Activated naive CD8-positive, alpha-beta T cell treated with anti-CD3 and anti-CD28 coated beads, Interleukin-2, amount 10 ng/mL, durations not matched to agents 7 days and 5 days (primary cell): Measurements from ENCODE around the gene IFI6. TPM values are rescaled to one million over a fixed set of nuclear protein-coding genes. Genes with fewer than 3 reads are reported as not detected.
"Not testable (repeated sequence)": the region's sequence is repeated elsewhere in the genome, so short reads cannot be mapped to it uniquely, and the experiment has no call there.

Experiments used
- ATAC-seq: fragments of 150-1000 bp; cut with Tn5 transposase; one replicate; pipeline ENCODE4 v1.10.0; 2021; ENCODE audit warnings: low read depth, moderate library complexity
- POLR2A ChIA-PET: fragments of 350-600 bp; sonication (Branson Sonifier 250); formaldehyde crosslinking; loops from one replicate; lab custom pipeline; 2021; ENCODE audit warnings: antibody characterized with exemption; lab: Charles Lee
- DNase-seq: peaks from one replicate; pipeline ENCODE4 v3.0.0; 2021
- H3K27ac Mint-ChIP-seq: one replicate; pipeline ENCODE4 v1.8.0; 2022; ENCODE audit warnings: mild to moderate bottlenecking, mixed read lengths
- H3K27me3 Mint-ChIP-seq: one replicate; pipeline ENCODE4 v1.8.0; 2022; ENCODE audit warnings: mild to moderate bottlenecking, moderate library complexity, mixed read lengths
- H3K36me3 Mint-ChIP-seq: one replicate; pipeline ENCODE4 v1.8.0; 2021; ENCODE audit warnings: mild to moderate bottlenecking, mixed read lengths
- H3K4me1 Mint-ChIP-seq: one replicate; pipeline ENCODE4 v1.8.0; 2021; ENCODE audit warnings: mixed read lengths
- H3K4me3 Mint-ChIP-seq: one replicate; pipeline ENCODE4 v1.8.0; 2022; ENCODE audit warnings: mild to moderate bottlenecking, moderate library complexity, mixed read lengths
- H3K9me3 Mint-ChIP-seq: one replicate; pipeline ENCODE4 v1.8.0; 2021; ENCODE audit warnings: mixed read lengths
- total RNA-seq, 2 experiments: library from RNA; stranded (reverse); gene quantifications; one replicate each; pipeline ENCODE4 v1.2.3, GENCODE V29; 2021

IFI6 gene
- total RNA-seq, 2 experiments from 2014 or later: 310 to 357 TPM

DNA sequence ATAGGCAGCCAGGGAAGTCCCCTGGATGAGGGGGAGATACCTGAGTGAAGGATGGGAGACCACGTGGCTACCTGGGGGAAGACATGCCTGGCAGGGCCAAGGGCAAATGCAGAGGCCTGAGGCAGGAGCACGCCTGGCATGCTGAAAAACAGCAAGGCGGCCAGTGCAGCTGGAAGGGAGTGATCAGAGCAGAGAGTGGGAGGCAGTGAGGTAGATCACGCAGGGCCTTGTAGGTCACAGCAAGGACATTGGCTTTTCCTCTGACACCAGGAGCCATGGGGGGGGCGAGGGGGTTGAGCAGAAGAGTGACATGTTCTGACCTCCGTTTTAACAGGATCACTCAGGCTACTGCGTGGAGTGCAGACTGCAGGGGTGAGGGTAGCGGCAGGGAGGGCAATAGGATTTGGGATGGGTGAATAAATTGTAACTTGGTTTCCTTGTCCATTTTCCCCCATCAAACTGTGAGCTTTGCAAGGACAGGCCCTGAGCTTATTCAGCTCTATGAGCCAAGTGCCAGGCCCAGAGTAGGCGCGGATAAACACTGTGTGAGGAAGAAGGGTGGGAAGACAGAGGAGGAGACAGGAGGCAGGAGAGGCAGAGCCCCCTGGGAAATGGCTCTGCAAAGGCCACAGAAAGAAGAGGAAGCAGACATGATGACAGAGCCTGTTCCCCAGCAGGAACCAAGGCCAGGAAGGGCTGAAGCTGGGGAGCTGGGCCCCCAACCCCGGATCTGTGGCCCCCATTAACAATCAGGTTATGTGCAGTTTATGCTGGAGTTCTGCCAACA lies 16.6 kb downstream of the IFI6 start:
- POLR2A ChIA-PET: interaction anchor here (0.6 kb wide), 1 partner anchor 994 kb away, joined by 4 read pairs; no protein-coding TSS in a partner anchor
- H3K27me3 Mint-ChIP-seq: no peaks in the 10 kb centered on the region
- DNase-seq: no peak
- no peak overlapping the region for H3K4me3 Mint-ChIP-seq
- peaks cover 25% of the 10 kb centered on the region for H3K4me1 Mint-ChIP-seq
- no peaks in the 10 kb centered on the region for H3K9me3 Mint-ChIP-seq
- peak overlapping the region; percentile 15 for H3K27ac Mint-ChIP-seq
- no peak for ATAC-seq
- H3K36me3 Mint-ChIP-seq: no peaks in the 10 kb centered on the region

DNA sequence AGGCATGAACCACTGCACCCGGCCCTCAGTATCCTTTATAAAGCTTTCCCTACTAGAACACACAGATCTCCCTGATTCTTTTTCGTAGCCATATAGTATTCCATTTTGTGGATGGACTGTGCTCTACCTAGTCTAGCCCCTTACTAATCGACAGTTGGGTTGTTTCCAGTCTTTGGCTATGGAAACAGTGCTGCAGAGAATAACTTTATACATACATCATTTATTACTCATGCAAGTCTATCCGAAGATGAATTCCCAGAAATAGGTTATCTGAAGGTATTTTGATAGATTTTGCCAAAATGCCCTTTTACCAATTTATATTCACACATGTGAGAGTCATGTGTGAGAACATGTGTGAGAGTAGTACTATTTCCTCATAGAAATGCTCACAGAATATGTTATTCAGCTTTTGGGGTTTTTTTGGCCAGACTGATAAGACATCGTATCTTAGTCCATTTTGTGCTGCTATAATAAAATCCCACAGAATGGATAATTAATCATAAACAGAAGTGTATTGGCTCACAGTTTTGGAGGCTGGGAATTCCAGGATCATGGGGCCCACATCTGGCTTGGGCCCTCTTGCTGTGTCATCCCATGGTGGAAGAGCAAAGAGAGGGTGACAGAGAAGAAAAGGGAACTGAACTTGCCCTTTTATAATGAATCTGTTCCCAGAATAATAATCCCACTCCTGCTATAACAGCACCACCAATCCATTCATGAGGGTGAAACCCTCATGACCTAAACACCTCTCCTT lies 19.7 kb downstream of the IFI6 start:
- ATAC-seq (no peak), DNase-seq (no peak)
- H3K36me3 Mint-ChIP-seq: no peaks in the 10 kb centered on the region
- H3K27me3 Mint-ChIP-seq: no peaks in the 10 kb centered on the region
- peaks cover 14% of the 10 kb centered on the region for H3K4me1 Mint-ChIP-seq
- H3K9me3 Mint-ChIP-seq: no peaks in the 10 kb centered on the region
- H3K4me3 Mint-ChIP-seq: no peak overlapping the region
- no peak overlapping the region for H3K27ac Mint-ChIP-seq
- POLR2A ChIA-PET: no interaction called here

DNA sequence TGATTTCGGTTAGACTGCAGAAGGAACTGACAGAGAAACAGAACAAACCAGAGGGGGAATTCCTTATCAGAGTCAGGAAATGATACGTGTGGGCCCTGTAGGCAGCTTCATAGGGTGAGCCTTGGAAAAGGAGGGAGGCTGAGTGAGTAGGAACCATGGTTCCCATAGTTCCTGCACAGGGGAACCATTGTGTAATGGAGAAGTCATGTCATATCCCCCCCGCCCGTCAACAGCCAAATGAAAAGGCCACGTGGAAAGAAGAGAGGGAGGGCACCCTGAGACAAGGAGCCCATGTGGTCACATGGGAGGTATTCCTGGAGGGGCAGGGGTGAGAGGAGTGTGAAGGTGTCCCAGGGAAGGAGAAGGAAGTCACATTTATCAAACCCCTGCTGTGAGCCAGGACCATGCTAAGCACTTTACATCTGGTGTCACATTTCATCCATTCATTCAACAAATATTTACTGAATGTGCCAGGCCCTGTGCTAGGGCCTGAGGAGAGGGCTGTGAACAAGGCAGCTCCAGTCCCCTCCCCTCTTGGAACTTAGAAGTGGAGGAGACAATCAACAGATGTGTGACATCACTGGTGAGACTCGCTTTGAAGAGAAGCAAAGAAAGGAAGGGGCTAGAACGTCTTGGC lies 21.3 kb downstream of the IFI6 start:
- POLR2A ChIA-PET: interaction anchor here (0.8 kb wide), 1 partner anchor 12 kb away, joined by 3 read pairs; no protein-coding TSS in a partner anchor
- H3K9me3 Mint-ChIP-seq: no peaks in the 10 kb centered on the region
- peaks cover 14% of the 10 kb centered on the region for H3K4me1 Mint-ChIP-seq
- H3K27me3 Mint-ChIP-seq: peaks cover 3% of the 10 kb centered on the region
- no peak overlapping the region for H3K27ac Mint-ChIP-seq
- DNase-seq: no peak
- H3K36me3 Mint-ChIP-seq: no peaks in the 10 kb centered on the region
- no peak for ATAC-seq
- no peak overlapping the region for H3K4me3 Mint-ChIP-seq

DNA sequence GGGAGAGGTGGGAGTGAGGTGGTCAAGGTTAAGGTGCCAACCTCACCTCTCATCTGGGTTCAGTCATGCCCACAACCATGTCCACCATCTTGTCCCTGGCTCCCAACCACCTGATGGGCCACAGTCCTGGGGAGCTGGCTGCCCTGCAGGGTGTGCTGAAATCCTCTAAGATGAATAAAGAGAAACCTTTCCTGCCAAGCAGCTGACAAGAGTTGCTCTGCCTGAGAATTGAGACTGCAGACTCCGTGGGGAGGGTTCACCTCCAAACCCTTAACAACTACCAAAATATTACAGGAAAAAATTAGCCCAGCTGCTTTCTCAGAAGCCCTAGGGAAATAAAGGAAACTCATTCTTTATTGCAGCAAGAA lies 21.8 kb downstream of the IFI6 start:
- POLR2A ChIA-PET: interaction anchor here (0.8 to 1.0 kb wide), 2 partner anchors 12 to 76 kb away, joined by 3 read pairs; partner anchors contain the start of gene FAM76A
- H3K27me3 Mint-ChIP-seq: peaks cover 3% of the 10 kb centered on the region
- no peak overlapping the region for H3K4me3 Mint-ChIP-seq
- no peak overlapping the region for H3K27ac Mint-ChIP-seq
- no peaks in the 10 kb centered on the region for H3K9me3 Mint-ChIP-seq
- ATAC-seq (no peak), DNase-seq (no peak)
- H3K36me3 Mint-ChIP-seq: no peaks in the 10 kb centered on the region
- H3K4me1 Mint-ChIP-seq: peaks cover 11% of the 10 kb centered on the region

DNA sequence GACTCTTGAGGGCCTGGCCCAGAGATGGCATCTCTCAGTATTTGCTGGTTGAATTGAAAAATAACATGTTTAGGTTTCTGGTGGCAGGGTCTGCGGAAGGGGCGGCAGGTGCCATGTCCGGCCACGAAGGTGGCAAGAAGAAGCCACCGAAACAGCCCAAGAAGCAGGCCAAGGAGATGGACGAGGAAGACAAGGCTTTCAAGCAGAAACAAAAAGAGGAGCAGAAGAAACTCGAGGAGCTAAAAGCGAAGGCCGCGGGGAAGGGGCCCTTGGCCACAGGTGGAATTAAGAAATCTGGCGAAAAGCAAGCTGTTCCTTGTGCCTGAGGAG lies 22.7 kb downstream of the IFI6 start:
- no peaks in the 10 kb centered on the region for H3K36me3 Mint-ChIP-seq
- H3K27ac Mint-ChIP-seq: no peak overlapping the region
- POLR2A ChIA-PET: interaction anchor here (0.6 to 1.0 kb wide), 2 partner anchors 76 to 292 kb away, joined by 3 read pairs; partner anchors contain the start of gene FAM76A
- H3K27me3 Mint-ChIP-seq: peaks cover 3% of the 10 kb centered on the region
- DNase-seq: no peak
- H3K4me3 Mint-ChIP-seq: no peak overlapping the region
- H3K9me3 Mint-ChIP-seq: no peaks in the 10 kb centered on the region
- no peak for ATAC-seq
- H3K4me1 Mint-ChIP-seq: peaks cover 12% of the 10 kb centered on the region

DNA sequence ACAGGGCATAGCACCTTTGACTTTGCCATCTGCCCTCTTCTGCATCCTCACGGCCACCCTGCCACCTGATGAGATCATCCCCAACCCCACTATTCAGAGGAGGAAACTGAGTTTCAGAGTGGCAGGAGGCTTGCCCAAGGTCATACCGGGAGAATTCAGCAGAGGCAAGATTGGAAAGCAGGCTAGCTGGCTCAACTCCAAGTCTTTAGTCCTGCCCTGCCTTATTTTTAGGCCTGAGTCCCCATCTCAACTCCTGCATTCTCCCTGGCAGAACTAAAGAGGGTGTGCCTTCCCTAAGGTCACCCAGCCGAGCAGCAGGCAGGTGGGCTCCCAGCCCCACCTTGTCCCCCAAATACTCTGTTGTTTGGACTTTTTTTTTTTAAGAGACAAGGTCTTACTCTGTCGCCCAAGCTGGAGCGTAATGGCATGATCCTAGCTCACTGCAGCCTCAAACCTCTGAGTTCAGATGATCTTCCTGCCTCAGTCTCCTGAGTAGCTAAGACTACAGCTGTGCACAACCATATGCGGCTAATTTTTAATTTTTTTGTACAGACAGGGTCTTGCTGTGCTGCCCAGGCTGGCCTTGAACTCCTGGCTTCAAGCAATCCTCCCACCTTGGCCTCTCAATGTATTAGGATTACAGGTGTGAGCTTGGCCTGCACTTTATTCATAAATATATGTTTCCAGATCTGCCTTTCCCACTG lies 23.2 kb downstream of the IFI6 start:
- ATAC-seq (no peak), DNase-seq (no peak)
- Mint-ChIP-seq H3K36me3 (no peaks in the 10 kb centered on the region), H3K4me3 (no peak overlapping the region), H3K27ac (no peak overlapping the region), H3K4me1 (peaks cover 15% of the 10 kb centered on the region), H3K9me3 (no peaks in the 10 kb centered on the region), H3K27me3 (peaks cover 3% of the 10 kb centered on the region)
- POLR2A ChIA-PET: interaction anchor here (0.6 kb wide), 1 partner anchor 293 kb away, joined by 3 read pairs; no protein-coding TSS in a partner anchor

DNA sequence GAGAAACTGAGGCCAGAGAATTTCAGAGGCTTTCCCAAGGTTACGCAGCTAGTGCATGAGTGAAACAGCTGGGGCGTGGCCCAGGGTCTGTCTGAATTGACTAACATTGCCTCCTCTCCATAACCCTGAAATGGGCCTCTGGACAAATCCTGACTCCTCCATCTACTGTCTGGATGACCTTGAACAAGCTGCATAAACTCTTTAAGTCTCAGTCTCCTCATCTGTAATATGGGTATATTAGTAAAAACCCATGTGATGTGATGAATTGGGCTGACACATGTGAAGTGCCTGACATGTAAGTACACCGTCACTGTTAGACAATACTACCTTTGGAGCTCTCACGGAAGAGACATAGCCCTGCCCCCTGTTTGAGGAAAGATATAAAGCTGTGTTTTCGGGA lies 24.7 kb downstream of the IFI6 start:
- peaks cover 6% of the 10 kb centered on the region for H3K27me3 Mint-ChIP-seq
- no peak for DNase-seq
- H3K4me3 Mint-ChIP-seq: no peak overlapping the region
- H3K27ac Mint-ChIP-seq: no peak overlapping the region
- POLR2A ChIA-PET: no interaction called here
- H3K4me1 Mint-ChIP-seq: peaks cover 19% of the 10 kb centered on the region
- H3K9me3 Mint-ChIP-seq: no peaks in the 10 kb centered on the region
- no peaks in the 10 kb centered on the region for H3K36me3 Mint-ChIP-seq
- ATAC-seq: no peak

DNA sequence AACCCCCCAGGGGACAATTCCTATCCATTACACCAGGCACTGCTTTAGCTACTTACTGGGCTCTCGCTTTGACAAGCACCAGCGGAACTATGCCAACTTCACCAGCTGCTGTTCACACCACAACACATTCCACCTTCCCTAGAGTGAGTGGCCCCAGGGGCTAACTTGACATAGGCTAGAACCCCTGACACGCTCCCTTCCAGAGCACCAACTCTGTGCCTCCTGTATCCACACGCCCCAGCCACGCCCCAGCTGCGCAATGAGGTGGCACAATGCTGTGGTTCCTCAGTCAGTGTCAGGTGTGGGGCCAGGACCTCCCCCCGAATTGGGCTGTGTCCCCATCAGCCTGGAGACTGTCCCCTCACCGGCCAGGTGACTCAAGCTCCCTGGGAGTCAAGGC lies 25.3 kb downstream of the IFI6 start:
- Mint-ChIP-seq H3K4me1 (peaks cover 19% of the 10 kb centered on the region), H3K36me3 (no peaks in the 10 kb centered on the region), H3K27me3 (peaks cover 6% of the 10 kb centered on the region), H3K4me3 (no peak overlapping the region), H3K27ac (no peak overlapping the region), H3K9me3 (no peaks in the 10 kb centered on the region)
- POLR2A ChIA-PET: no interaction called here
- DNase-seq: no peak
- no peak for ATAC-seq

DNA sequence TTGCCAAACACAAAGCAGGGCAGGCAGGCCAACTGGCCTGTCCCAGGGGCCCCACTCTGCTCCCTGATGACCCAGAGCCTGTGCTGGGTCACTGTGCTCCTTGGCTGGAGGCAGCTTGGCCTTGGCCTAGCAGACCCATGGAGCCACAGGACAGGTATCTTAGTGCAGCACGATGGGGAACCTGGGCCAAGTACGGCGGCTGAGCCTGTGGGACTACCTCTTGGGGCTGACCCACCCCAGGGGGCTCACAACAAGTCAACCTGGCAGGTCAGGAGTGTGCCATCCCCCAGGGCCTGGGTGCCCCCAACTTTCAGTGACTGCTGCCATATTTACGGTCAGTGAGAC lies 26.9 kb downstream of the IFI6 start:
- no peaks in the 10 kb centered on the region for H3K36me3 Mint-ChIP-seq
- no peaks in the 10 kb centered on the region for H3K9me3 Mint-ChIP-seq
- POLR2A ChIA-PET: interaction anchor here (1.2 kb wide), 1 partner anchor 37 kb away, joined by 3 read pairs; no protein-coding TSS in a partner anchor
- no peak overlapping the region for H3K27ac Mint-ChIP-seq
- H3K4me3 Mint-ChIP-seq: no peak overlapping the region
- DNase-seq (no peak), ATAC-seq (no peak)
- H3K27me3 Mint-ChIP-seq: peaks cover 6% of the 10 kb centered on the region
- peaks cover 11% of the 10 kb centered on the region for H3K4me1 Mint-ChIP-seq

DNA sequence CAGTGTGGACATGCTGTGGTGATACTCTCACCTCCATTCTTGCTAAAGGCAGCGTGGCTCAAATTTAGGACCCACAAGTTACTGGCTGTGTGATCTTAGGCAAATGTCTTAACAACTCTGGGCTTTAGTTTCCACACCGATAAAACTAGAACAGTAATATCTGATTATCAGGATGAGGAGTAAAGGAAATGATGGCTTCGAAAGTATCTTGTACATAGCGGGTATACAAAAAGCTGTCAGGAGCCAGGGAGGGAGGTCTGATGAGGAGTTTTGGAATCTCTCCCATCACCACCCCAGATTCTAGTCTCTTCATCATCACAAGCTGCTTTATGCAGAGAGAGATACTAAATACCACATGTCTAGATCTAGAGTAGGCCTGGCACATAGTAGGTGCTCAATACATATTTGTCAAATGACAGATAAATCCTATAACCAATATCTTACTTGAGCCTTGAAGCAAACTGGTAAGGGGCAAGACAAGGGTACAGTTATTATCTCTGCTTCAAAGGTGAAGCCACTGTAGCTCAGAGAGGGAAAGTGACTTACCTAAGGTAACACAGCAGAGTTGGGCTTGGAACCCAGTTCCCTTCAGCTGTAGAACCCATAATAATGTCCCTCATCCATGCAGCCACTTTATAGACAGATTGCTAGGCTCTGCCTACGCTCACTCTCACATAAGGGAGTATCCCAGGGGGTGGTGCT lies 27.5 kb downstream of the IFI6 start:
- POLR2A ChIA-PET: interaction anchor here (1.2 kb wide), 1 partner anchor 36 kb away, joined by 3 read pairs; no protein-coding TSS in a partner anchor
- Mint-ChIP-seq H3K9me3 (no peaks in the 10 kb centered on the region), H3K27ac (no peak overlapping the region), H3K27me3 (peaks cover 6% of the 10 kb centered on the region), H3K4me3 (no peak overlapping the region), H3K36me3 (no peaks in the 10 kb centered on the region), H3K4me1 (peaks cover 11% of the 10 kb centered on the region)
- ATAC-seq: no peak
- DNase-seq: no peak

DNA sequence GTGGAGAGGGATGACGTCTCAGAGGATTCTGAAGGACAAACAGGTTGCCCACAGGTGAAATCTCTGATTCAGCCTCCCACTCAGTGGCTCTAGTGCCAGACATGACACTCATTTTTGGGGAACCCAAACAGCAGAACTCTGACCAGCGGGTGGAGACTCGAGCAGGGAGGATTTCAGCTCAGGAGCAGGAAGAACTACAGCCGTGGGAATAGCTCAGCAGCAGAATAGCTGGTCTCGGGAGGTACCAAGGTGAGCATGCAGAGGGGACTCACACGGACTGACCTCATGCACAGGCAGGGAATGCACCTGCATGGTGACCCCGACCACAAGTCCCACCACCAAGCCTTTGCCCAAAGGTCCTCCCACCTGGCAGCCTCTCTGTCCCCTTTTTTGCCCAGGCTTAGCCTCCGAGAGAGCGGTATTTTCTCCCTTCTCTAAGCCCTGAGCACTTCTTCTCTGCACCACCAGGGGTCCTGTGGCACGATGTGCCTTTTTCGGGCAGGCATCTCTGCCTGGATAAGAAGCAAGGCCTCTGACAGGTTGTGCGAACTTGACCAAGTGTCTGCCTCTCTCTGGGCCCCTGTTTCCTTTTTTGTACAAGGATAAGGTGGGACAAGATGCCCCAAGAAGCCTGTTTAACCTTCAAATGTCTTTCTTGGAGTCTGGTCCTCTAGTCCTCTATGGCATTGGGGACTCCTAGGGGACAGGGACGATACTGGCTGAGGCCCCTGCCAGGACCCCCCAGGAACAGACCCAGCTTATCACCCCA lies 28.2 kb downstream of the IFI6 start:
- peaks cover 6% of the 10 kb centered on the region for H3K27me3 Mint-ChIP-seq
- no peaks in the 10 kb centered on the region for H3K9me3 Mint-ChIP-seq
- H3K27ac Mint-ChIP-seq: no peak overlapping the region
- peak; percentile 94 for ATAC-seq
- peak; percentile 67 for DNase-seq
- POLR2A ChIA-PET: interaction anchor here (1.1 to 1.2 kb wide), 2 partner anchors 19 to 35 kb away, joined by 3 to 6 read pairs; no protein-coding TSS in a partner anchor
- no peaks in the 10 kb centered on the region for H3K36me3 Mint-ChIP-seq
- H3K4me3 Mint-ChIP-seq: no peak overlapping the region
- H3K4me1 Mint-ChIP-seq: peaks cover 13% of the 10 kb centered on the region

DNA sequence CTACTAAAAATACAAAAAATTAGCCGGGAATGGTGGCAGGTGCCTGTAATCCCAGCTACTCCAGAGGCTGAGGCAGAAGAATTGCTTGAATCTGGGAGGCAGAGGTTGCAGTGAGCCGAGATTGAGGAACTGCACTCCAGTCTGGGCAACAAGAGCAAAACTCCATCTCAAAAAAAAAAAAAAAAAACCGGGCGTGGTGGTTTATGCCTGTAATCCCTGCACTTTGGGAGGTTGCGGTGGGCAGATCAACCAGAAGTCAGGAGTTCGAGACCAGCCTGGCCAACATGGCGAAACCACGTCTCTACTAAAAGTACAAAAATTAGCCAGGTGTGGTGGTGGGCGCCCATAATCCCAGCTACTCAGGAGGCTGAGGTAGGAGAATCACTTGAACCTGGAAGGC lies 31.5 kb downstream of the IFI6 start:
- H3K27me3 Mint-ChIP-seq, POLR2A ChIA-PET, H3K4me3 Mint-ChIP-seq, DNase-seq, H3K27ac Mint-ChIP-seq, H3K9me3 Mint-ChIP-seq, H3K36me3 Mint-ChIP-seq, ATAC-seq: not testable (repeated sequence)
- peaks cover 19% of the 10 kb centered on the region for H3K4me1 Mint-ChIP-seq
